Measurements from ENCODE around the gene MIGA2.

Gene MIGA2

GRCh38 chr9:129038109-129038852 lies 1.9 kb downstream of the MIGA2 start:
- no peak for DNase-seq

- DNase-seq: no peak
Observed at GRCh38 chr9:129040113-129040643, 3.8 kb downstream of the MIGA2 start.

- DNase-seq: no peak
Observed at GRCh38 chr9:129042016-129042415, 5.6 kb downstream of the MIGA2 start.

- DNase-seq: no peak
Observed at GRCh38 chr9:129052592-129052991, 16.2 kb downstream of the MIGA2 start.

- no peak for DNase-seq
Observed at GRCh38 chr9:129053020-129053419, 16.6 kb downstream of the MIGA2 start.

GRCh38 chr9:129054163-129054851 lies 17.9 kb downstream of the MIGA2 start:
- no peak for DNase-seq

GRCh38 chr9:129058965-129059795 lies 22.8 kb downstream of the MIGA2 start:
- DNase-seq: no peak

- DNase-seq: no peak
Observed at GRCh38 chr9:129059796-129060785, 23.7 kb downstream of the MIGA2 start.

- no peak for DNase-seq
Observed at GRCh38 chr9:129060991-129061390, 24.6 kb downstream of the MIGA2 start.

GRCh38 chr9:129063061-129063460 lies 26.6 kb downstream of the MIGA2 start:
- DNase-seq: no peak

GRCh38 chr9:129064499-129064908 lies 28.1 kb downstream of the MIGA2 start:
- no peak for DNase-seq

- no peak for DNase-seq
Observed at GRCh38 chr9:129068110-129068509, 31.7 kb downstream of the MIGA2 start.

- no peak for DNase-seq
Observed at GRCh38 chr9:129068990-129069861, 32.8 kb downstream of the MIGA2 start.

GRCh38 chr9:129069862-129070641 lies 33.6 kb downstream of the MIGA2 start:
- no peak for DNase-seq

- DNase-seq: no peak
Observed at GRCh38 chr9:129070696-129071525, 34.5 kb downstream of the MIGA2 start.

- no peak for DNase-seq
Observed at GRCh38 chr9:129071526-129072126, 35.2 kb downstream of the MIGA2 start.

GRCh38 chr9:129072171-129072570 lies 35.7 kb downstream of the MIGA2 start:
- no peak for DNase-seq

- DNase-seq: no peak
Observed at GRCh38 chr9:129073404-129073803, 37.0 kb downstream of the MIGA2 start.

- DNase-seq: no peak
Observed at GRCh38 chr9:129074106-129074505, 37.7 kb downstream of the MIGA2 start.
